ENCODE measurements around the gene XPA. TPM values are rescaled to one million over a fixed set of nuclear protein-coding genes. Genes with fewer than 3 reads are reported as not detected.
A peak's percentile ranks its signal among the peaks of the same experiment; 100 is the strongest.

The XPA gene
- total and polyA plus RNA-seq, 2 of the 13 experiments (the other 11 are each of a cell fraction or from before 2014, with no cell fraction given): 2.3 to 15.2 TPM

GRCh38 chr9:97696803-97697601 lies at the start of gene XPA (continued):
- TF ChIP-seq, protein P1, sequence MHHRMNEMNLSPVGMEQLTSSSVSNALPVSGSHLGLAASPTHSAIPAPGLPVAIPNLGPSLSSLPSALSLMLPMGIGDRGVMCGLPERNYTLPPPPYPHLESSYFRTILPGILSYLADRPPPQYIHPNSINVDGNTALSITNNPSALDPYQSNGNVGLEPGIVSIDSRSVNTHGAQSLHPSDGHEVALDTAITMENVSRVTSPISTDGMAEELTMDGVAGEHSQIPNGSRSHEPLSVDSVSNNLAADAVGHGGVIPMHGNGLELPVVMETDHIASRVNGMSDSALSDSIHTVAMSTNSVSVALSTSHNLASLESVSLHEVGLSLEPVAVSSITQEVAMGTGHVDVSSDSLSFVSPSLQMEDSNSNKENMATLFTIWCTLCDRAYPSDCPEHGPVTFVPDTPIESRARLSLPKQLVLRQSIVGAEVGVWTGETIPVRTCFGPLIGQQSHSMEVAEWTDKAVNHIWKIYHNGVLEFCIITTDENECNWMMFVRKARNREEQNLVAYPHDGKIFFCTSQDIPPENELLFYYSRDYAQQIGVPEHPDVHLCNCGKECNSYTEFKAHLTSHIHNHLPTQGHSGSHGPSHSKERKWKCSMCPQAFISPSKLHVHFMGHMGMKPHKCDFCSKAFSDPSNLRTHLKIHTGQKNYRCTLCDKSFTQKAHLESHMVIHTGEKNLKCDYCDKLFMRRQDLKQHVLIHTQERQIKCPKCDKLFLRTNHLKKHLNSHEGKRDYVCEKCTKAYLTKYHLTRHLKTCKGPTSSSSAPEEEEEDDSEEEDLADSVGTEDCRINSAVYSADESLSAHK (CRISPR knock-in tag; IDR thresholded peaks at IDR 0.05; ENCODE audit: borderline replicate concordance): no peak
- TF ChIP-seq, protein P2, sequence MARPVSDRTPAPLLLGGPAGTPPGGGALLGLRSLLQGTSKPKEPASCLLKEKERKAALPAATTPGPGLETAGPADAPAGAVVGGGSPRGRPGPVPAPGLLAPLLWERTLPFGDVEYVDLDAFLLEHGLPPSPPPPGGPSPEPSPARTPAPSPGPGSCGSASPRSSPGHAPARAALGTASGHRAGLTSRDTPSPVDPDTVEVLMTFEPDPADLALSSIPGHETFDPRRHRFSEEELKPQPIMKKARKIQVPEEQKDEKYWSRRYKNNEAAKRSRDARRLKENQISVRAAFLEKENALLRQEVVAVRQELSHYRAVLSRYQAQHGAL (CRISPR knock-in tag; IDR thresholded peaks at IDR 0.05; ENCODE audit: not compliant biosample characterization): no peak
- peak; percentile 67; the same call in 1 of the 2 replicates for TF ChIP-seq ZNF639 (CRISPR knock-in tag; conservative IDR thresholded peaks at IDR 0.05)
- TF ChIP-seq ARNT2 (CRISPR knock-in tag; IDR thresholded peaks at IDR 0.05; ENCODE audit: low read depth): peak; percentile 61; the same call in 1 of the 2 replicates
- TF ChIP-seq, protein P3, sequence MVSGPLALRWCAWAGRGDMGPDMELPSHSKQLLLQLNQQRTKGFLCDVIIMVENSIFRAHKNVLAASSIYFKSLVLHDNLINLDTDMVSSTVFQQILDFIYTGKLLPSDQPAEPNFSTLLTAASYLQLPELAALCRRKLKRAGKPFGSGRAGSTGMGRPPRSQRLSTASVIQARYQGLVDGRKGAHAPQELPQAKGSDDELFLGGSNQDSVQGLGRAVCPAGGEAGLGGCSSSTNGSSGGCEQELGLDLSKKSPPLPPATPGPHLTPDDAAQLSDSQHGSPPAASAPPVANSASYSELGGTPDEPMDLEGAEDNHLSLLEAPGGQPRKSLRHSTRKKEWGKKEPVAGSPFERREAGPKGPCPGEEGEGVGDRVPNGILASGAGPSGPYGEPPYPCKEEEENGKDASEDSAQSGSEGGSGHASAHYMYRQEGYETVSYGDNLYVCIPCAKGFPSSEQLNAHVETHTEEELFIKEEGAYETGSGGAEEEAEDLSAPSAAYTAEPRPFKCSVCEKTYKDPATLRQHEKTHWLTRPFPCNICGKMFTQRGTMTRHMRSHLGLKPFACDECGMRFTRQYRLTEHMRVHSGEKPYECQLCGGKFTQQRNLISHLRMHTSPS (CRISPR knock-in tag; IDR thresholded peaks at IDR 0.05; ENCODE audit: low read depth): no peak
- TF ChIP-seq ZNF546 (CRISPR knock-in tag; conservative IDR thresholded peaks at IDR 0.05): no peak; the same call in 1 of the 2 replicates
- TF ChIP-seq GABPA (IDR thresholded peaks at IDR 0.05; ENCODE audit: low read depth, low read length): no peak
- TF ChIP-seq GABPA (CRISPR knock-in tag; IDR thresholded peaks at IDR 0.05; ENCODE audit: low read depth): no peak
- TF ChIP-seq ZFP36L2 (CRISPR knock-in tag; IDR thresholded peaks at IDR 0.05): no peak
- peak; percentile 58 for TF ChIP-seq MAX (IDR thresholded peaks at IDR 0.05)
- no peak for TF ChIP-seq ZNF674 (CRISPR knock-in tag; IDR thresholded peaks at IDR 0.05; ENCODE audit: low read depth)
- peak; percentile 43 for TF ChIP-seq MAZ (IDR thresholded peaks at IDR 0.05; ENCODE audit: borderline replicate concordance, low read depth, low read length)
- TF ChIP-seq MAZ (CRISPR knock-in tag; IDR thresholded peaks at IDR 0.05; ENCODE audit: low read depth): peak; percentile 62; the same call in 1 of the 2 replicates
- TF ChIP-seq KDM5A (IDR thresholded peaks at IDR 0.05; ENCODE audit: borderline replicate concordance, low read length): peak; percentile 43; the same call in 1 of the 2 replicates
- TF ChIP-seq TCF7 (IDR thresholded peaks at IDR 0.05; ENCODE audit: low read depth): no peak
- 0 out of 2 replicates have a peak, but pooled peaks have one; percentile 50 for TF ChIP-seq ZNF431 (CRISPR knock-in tag; IDR thresholded peaks at IDR 0.05; ENCODE audit: borderline replicate concordance, low read depth)
- peak; percentile 80 for TF ChIP-seq ZNF564 (CRISPR knock-in tag; IDR thresholded peaks at IDR 0.05)
- peak; percentile 99 for TF ChIP-seq ZNF383 (CRISPR knock-in tag; IDR thresholded peaks at IDR 0.05; ENCODE audit: borderline replicate concordance)
- peak; percentile 90 for TF ChIP-seq MXD1 (CRISPR knock-in tag; IDR thresholded peaks at IDR 0.05)

All from HepG2 (cell line).